Prostate gland (tissue), 2 donors: ENCODE data around the gene AP3D1. TPM values are rescaled to one million over a fixed set of nuclear protein-coding genes. Genes with fewer than 3 reads are reported as not detected.
A peak's percentile ranks its signal among the peaks of the same experiment; 100 is the strongest.

Experiments
- DNase-seq: peaks from one replicate; pipeline ENCODE4 v3.0.0-alpha.2; 2019; ENCODE audit warnings: low spot score
- H3K27ac ChIP-seq, 2 donors: fragments of 200-600 bp; sonication (generic); 2 replicates each; pipeline ENCODE4 v1.5.1; 2017 to 2019
- H3K27me3 ChIP-seq: fragments of 200-600 bp; sonication (generic); replicated peaks from 2 replicates; pipeline ENCODE4 v1.5.1; 2019; ENCODE audit not compliant: insufficient read depth
- H3K36me3 ChIP-seq, 2 donors: fragments of 200-600 bp; sonication (generic); 1 replicate in 1 of 2; 2 replicates in 1 of 2; pipeline versions ENCODE4 v1.5.1 to v1.8.1; 2017 to 2019
- H3K4me1 ChIP-seq: fragments of 200-600 bp; sonication (generic); replicated peaks from 2 replicates; pipeline ENCODE4 v1.5.1; 2019
- H3K4me3 ChIP-seq, 2 donors: fragments of 200-600 bp; sonication (generic); 2 replicates each; pipeline ENCODE4 v1.5.1; 2017 to 2019
- H3K9me3 ChIP-seq: fragments of 200-600 bp; sonication (generic); 2 replicates; pipeline ENCODE4 v1.5.1; 2017
- POLR2A ChIP-seq: fragments of 450-650 bp; IDR thresholded peaks from one replicate; pipeline ENCODE4 v1.6.1; 2016; ENCODE audit warnings: antibody characterized with exemption, mild to moderate bottlenecking
- POLR2AphosphoS5 ChIP-seq: sonication (generic); formaldehyde crosslinking; IDR thresholded peaks from one replicate; pipeline ENCODE4 v1.6.1; 2017; ENCODE audit warnings: antibody characterized with exemption
- WGBS: methylation state at CpG from one replicate; pipeline ENCODE4 v1.1.5; 2018; 5-methylcytosine and 5-hydroxymethylcytosine counted together
- intact Hi-C: fragments of 100-400 bp; cut with DNase I; formaldehyde crosslinking; loops from one replicate; pipeline ENCODE4 v1.14.2; 2022
- total RNA-seq, 2 donors: library from RNA; depleted of rRNA; stranded (reverse); fragments of >200 nt; gene quantifications; one replicate each; pipeline ENCODE4 v1.1.0, GENCODE V29; 2016
- TF ChIP-seq, protein P1 (sequence below), 4 experiments: fragments of 200-600 bp in 2 of 4; fragments of 450-650 bp in 2 of 4; sonication (generic) in 2 of 4; IDR thresholded peaks; 1 replicate in 3 of 4; 2 replicates in 1 of 4; pipeline ENCODE4 v1.5.1; 2016 to 2019; ENCODE audit warnings: antibody characterized with exemption in 4 of 4, mild to moderate bottlenecking in 2 of 4, moderate library complexity in 2 of 4

AP3D1 gene
- total RNA-seq, 2 donors from 2014 or later, result 115 to 178 TPM

DNA sequence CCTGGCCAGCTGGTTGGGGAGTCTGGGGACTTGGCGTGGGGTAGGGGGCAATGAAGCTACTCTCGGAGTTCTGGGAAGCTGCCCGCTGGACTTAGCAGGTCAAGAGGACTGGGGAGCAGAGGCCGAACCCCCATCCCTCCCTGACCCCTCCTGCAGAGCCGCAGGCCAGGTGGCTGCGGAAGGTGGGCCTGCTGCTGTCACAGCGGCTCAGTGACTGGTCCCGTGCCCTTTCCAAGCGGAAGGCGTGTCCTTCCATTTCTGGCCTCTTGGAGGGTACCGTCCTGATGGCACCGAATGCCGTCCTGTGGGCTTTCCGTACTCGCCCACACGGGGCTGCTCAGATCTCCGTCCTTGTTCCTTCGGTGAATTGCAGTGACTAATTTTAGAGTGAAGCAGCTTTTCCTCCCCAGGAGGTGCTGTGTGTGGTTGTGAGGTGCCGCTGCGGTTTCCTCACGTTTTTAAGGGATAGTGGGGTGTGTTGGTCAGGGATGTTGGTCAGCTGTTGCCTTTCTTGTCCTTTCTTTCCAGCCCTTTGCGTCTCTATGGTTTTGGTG lies 33.1 kb upstream of the AP3D1 start:
- Histone ChIP-seq H3K36me3 (peaks cover 0 to 7% of the 10 kb centered on the region in 2 donors), H3K9me3 (no peaks in the 10 kb centered on the region), H3K4me3 (no peak overlapping the region), H3K27me3 (no peaks in the 10 kb centered on the region), H3K27ac (peak overlapping the region in 1 of 2 donors; percentile 74), H3K4me1 (peaks cover 13% of the 10 kb centered on the region)
- DNase-seq, result no peak
- WGBS, result 94% methylated on average over 22 of the region's 22 CpGs
- intact Hi-C loops, result loop anchor here (2.0 kb wide), 1 partner anchor 16 kb away; no protein-coding TSS in a partner anchor
- no peak for TF ChIP-seq POLR2AphosphoS5
- TF ChIP-seq, protein P1, sequence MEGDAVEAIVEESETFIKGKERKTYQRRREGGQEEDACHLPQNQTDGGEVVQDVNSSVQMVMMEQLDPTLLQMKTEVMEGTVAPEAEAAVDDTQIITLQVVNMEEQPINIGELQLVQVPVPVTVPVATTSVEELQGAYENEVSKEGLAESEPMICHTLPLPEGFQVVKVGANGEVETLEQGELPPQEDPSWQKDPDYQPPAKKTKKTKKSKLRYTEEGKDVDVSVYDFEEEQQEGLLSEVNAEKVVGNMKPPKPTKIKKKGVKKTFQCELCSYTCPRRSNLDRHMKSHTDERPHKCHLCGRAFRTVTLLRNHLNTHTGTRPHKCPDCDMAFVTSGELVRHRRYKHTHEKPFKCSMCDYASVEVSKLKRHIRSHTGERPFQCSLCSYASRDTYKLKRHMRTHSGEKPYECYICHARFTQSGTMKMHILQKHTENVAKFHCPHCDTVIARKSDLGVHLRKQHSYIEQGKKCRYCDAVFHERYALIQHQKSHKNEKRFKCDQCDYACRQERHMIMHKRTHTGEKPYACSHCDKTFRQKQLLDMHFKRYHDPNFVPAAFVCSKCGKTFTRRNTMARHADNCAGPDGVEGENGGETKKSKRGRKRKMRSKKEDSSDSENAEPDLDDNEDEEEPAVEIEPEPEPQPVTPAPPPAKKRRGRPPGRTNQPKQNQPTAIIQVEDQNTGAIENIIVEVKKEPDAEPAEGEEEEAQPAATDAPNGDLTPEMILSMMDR (IDR thresholded peaks at IDR 0.05), result no peak
- TF ChIP-seq POLR2A, result no peak

DNA sequence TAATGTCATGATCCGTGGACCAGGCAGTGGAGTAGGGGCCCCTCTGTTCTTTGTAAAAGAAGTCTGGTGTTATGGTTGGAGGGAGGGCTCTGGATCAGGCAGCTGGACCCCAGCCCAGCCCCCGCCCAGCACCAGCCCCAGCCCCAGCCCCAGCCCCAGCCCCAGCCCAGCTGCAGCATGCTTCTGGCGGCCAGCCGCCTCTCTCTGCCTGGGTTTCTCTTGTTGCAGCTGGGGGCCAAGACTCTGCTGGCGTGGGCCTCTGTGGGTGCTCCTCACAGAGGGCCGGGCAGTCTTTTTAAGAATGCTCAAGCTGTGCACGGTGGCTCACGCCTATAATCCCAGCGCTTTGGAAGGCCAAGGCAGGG lies 30.2 kb upstream of the AP3D1 start:
- DNase-seq, result no peak
- WGBS, result 76% methylated on average over 9 of the region's 9 CpGs
- no peak overlapping the region for H3K27ac ChIP-seq

DNA sequence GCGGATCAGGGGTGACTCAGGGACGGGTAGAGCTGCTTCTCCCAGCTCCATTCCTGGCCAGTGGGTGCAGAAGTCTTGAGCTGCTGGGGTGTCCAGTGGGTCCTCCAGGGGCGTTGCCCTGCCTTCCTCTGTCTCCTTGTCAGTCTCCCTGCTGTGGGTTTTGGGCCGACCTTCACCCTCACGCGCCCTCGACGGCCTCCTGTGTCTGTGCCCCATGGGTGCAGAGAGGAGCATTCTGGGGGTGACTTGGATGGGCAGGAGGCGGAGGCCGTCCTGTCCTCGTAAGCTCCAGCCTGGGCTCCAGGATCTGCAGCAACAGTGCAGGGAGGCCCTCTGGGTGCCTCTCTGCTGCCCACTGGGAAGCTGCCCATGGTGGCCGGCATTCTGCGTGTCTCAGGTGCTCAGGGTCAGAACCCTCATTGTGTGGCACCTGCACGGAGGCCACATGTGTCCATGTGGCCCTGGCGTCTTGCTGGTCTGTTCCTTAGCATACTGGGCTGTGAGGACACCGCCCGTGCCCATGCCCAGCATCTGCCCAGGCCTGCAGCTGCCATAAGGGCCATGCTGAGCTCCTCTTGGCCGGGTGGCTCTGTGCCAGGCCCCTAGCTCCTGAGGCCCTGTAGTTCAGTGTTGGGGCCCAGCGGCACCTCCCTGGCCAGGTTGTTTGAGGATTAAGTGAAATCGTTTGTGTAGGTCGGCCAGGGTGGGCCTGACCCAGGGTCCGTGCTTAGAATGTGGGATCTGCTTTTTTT lies 29.7 kb upstream of the AP3D1 start:
- no peaks in the 10 kb centered on the region for H3K27me3 ChIP-seq

More for the DNA sequence above, 30.2 kb upstream of the AP3D1 start:
- Histone ChIP-seq H3K4me3 (no peak overlapping the region), H3K9me3 (no peaks in the 10 kb centered on the region), H3K4me1 (peaks cover 5% of the 10 kb centered on the region), H3K36me3 (no peaks in the 10 kb centered on the region), H3K27me3 (no peaks in the 10 kb centered on the region)
- intact Hi-C loops, result no loop called here
- TF ChIP-seq, protein P1 (IDR thresholded peaks at IDR 0.05), result no peak
- TF ChIP-seq POLR2A (no peak), POLR2AphosphoS5 (no peak)

DNA sequence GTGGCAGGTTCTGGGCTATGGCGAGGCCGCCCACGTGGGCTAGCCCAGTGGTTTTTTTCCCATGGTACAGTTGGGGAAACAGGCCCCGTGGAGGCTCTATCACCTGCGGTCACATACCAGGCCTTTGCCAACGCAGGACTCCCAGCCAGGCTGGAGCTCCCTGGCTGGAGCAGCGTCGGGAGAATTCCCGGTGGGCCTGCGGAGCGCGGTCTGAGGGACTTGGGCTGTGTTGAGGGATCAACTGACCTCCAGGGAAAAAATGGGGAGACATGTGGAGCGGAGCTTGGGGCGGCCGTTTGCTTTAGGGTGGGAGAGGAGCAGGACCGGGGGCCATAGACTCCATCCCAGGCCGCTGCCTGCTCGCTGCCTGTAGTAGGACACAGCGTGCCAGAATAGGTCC lies 28.7 kb upstream of the AP3D1 start:
- Histone ChIP-seq H3K4me3 (no peak overlapping the region), H3K4me1 (no peaks in the 10 kb centered on the region), H3K9me3 (no peaks in the 10 kb centered on the region), H3K27me3 (no peaks in the 10 kb centered on the region), H3K27ac (no peak overlapping the region), H3K36me3 (no peaks in the 10 kb centered on the region)
- no peak for DNase-seq
- 91% methylated on average over 19 of the region's 19 CpGs for WGBS
- intact Hi-C loops, result no loop called here
- no peak for TF ChIP-seq POLR2AphosphoS5
- TF ChIP-seq, protein P1 (IDR thresholded peaks at IDR 0.05), result no peak
- TF ChIP-seq POLR2A, result no peak

More for the DNA sequence above, 29.7 kb upstream of the AP3D1 start:
- H3K4me3 ChIP-seq, result no peak overlapping the region
- no peaks in the 10 kb centered on the region for H3K4me1 ChIP-seq
- H3K36me3 ChIP-seq, result no peaks in the 10 kb centered on the region
- no peak overlapping the region for H3K27ac ChIP-seq
- intact Hi-C loops, result no loop called here
- TF ChIP-seq, protein P1 (IDR thresholded peaks at IDR 0.05), result no peak
- TF ChIP-seq POLR2A (no peak), POLR2AphosphoS5 (no peak)
- WGBS, result 83% methylated on average over 22 of the region's 22 CpGs
- DNase-seq, result no peak
- no peaks in the 10 kb centered on the region for H3K9me3 ChIP-seq

DNA sequence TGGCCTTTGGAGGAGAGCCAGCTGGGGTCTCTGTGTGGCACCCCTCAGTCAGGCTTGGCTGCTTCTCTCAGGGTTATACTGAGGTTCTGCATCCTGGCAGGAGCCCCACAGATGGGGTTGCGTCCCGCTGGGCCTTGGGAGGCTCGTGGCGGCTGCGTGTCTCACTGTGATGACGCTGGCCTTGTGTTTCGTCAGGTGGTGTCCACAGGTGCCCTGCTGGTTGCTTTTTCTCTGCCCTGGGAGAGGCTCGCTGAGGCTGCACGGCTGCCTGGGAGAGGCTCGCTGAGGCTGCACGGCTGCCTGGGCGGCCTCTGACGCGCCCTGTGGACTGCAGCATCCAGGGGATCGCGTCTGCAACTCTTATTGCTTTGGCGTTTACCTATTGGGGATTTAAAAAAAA lies 27.7 kb upstream of the AP3D1 start:
- DNase-seq, result no peak
- Histone ChIP-seq H3K9me3 (no peaks in the 10 kb centered on the region), H3K36me3 (no peaks in the 10 kb centered on the region), H3K27ac (no peak overlapping the region), H3K4me1 (no peaks in the 10 kb centered on the region), H3K27me3 (no peaks in the 10 kb centered on the region), H3K4me3 (no peak overlapping the region)
- TF ChIP-seq, protein P1 (IDR thresholded peaks at IDR 0.05), result no peak
- TF ChIP-seq POLR2A (no peak), POLR2AphosphoS5 (no peak)
- intact Hi-C loops, result no loop called here
- WGBS, result 93% methylated on average over 17 of the region's 17 CpGs
